Dedifferentiated amniotic fluid mesenchymal stem cell (primary cell): ENCODE measurements around the gene SHOC2.
"Not testable (repeated sequence)": the region's sequence is repeated elsewhere in the genome, so short reads cannot be mapped to it uniquely, and the experiment has no call there.

Source experiments
- DNase-seq: peaks from one replicate; pipeline ENCODE4 v3.0.0-alpha.2; 2016; ENCODE audit errors: extremely low spot score

Gene SHOC2

GRCh38 chr10:110901954-110902819, 17.2 kb upstream of the SHOC2 start:
- DNase-seq: no peak

DNA sequence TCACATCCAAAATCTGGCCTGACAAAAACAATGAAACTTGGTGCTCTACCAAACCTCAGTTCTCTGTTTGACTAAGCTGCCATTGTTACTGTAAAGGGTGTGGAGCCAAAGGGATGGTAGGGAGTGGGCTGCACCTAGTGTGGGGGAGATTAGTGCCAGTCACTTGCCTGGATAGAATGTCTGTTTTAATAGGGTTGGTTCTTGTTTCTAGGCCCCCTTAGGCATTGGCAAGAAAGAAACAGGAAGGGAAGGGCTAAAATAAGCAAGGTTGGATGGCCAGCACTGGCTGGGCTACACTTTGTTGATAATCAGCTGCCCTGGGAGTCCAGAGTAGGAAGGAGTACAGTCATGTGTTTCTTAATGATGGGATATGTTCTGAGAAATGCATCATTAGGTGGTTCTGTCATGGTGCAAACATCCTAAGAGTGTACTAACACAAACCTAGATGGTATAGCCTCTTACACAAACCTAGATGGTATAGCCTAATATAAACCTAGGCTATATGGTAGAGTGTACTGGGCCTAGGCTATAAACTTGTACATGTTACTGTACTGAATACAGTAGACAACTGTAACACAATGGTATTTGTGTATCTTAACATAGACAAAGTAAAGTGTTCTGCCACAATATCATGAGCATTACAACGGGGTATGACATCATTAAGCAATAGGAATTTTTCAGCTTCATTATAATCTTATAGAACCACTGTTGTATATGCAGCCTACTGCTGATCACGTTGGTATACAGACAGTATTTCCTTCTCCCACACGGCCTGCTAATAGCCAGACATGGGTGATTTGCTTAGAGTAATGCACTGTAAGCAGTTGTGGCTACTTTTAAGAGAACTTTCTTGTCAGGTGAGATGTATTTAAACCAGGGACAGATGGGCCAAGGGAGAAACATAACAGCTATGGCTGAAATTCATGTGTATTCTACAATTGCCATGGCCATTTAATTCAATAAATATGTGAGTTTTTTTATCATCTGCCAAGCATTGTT, 15.8 kb upstream of the SHOC2 start:
- no peak for DNase-seq

DNA sequence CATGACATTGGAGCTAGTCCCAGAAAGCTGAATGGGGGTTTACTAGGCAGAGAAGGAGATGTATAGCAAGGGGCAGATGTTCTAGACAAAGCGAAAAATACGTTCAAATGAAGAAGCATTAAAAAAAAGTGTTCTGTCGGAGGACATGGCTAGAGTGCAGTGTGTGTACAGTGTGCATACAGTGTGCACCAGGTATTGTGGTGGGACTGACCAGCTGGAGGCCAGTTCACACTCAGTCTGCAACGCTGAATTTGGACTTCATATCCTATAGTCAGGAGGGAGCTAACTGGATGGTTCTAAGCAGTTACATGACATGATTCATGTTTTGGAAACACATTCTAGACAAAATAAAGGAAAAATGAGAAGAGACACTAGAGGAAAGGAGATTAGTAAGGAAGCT, 9.3 kb upstream of the SHOC2 start:
- no peak for DNase-seq

DNA sequence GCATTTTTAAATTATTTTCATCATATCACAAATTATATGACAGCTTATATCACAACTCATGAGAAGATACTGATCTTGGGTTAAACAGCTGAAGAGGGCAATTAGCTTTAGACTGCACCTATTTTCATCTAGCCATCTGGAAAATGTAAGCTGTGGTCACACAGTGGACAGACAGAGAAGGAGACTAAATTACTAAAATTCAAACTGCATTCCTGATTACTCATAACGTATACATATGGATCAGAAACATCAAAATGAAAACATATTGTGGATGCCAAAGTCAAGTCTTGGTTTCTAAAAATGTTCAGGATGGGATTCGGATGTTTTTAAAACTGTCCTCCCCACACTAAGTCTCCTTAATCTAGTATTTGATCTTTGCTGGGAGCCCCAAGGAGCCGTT, 7.0 kb upstream of the SHOC2 start:
- peak; percentile 49 for DNase-seq

- no peak for DNase-seq
Observed at GRCh38 chr10:110914431-110914830, 5.0 kb upstream of the SHOC2 start.

DNA sequence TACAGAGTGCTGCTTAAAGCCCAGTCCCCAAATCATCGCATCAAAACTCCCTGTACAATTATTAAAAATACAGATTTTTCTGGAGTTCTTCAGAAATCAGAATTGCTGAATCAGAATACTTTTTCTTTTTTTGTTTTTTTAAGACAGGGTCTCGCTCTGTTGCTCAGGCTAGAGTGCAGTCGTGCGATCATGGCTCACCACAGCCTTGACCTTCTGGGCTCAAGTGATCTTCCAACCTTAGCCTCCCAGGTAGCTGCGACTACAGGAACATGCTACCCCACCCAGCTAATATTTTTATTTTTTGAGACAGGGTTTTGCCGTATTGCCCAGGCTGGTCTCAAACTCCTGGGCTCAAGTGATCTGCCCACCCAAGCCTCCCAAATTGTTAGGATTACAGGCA, 4.4 kb upstream of the SHOC2 start:
- no peak for DNase-seq

- DNase-seq: not testable (repeated sequence)
Observed at GRCh38 chr10:110915600-110915999, 3.8 kb upstream of the SHOC2 start.

GRCh38 chr10:110916554-110917346, 2.7 kb upstream of the SHOC2 start:
- DNase-seq: peak; percentile 70

GRCh38 chr10:110918269-110918642, 1.1 kb upstream of the SHOC2 start:
- peak; percentile 94 for DNase-seq

- DNase-seq: peak; percentile 100
Observed at GRCh38 chr10:110918643-110919348, 608 bp upstream of the SHOC2 start, which contains the start of gene BBIP1. BBIP1 (minus strand) TSS chr10:110919180; CDS start chr10:110918157, 1,023 bp downstream.

DNA sequence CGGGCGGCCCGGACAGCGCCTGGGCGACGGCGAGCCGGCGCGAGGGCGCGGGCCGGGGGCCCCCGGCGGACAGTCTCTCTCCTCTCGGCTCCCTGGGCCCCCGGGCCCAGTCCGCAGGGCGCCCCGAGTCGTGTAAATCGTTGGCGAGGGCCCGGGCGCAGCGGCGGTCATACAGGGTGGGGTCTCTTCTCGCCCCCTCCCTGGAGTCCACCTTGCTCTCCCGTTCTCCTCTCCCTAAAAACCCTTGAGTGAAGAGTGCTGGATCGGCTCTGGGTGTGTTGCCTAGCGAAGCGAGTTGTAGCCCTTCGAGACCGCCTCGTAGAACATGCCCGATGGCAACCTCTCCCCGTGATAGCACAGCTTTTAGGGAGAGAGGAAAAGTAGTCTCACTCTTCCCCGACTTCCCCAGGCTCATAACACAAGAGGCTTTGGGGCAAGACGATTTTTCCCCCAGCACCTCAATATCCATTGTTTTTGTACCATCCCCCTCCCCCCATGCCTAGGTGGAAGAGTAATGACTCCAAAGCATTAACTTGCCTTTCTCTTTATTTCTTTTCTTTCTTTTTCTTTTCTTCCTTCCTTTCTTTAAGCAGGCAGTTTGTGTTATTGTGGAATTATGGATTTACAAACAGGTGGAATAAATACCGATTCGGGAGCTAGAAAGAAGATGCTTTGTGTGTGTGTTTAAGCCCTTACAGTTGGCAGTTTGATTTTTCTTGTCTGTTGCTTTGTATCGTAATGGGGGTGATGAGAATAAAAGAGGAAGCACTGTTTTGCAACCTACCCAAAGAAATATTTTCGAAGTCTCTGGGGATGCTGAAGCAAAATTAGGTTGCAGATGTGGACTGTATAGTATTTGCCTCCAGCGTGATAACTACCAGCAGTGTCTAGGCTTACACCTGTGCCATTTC, 822 bp downstream of the SHOC2 start:
- no peak for DNase-seq

GRCh38 chr10:110923856-110924493, 4.6 kb downstream of the SHOC2 start:
- no peak for DNase-seq

DNA sequence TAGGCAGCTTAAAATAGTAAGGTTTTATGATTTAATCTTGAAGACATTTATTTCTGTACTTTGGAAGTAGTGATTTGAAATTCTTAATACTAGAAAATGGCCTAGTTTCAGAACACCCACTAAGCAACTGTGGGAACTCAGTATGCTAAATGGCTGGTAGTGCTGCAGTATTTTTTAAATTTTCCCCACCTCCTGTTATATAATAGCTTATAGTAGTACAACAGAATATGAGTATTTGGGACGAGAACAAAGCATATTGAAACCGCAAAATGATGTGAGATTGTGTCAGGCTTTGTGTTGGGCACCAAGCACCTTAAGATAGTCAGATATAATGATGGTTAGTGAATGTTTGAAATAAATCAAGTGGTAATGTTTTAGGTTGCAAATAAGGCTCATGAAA, 8.1 kb downstream of the SHOC2 start:
- no peak for DNase-seq

GRCh38 chr10:110931769-110932381, 12.5 kb downstream of the SHOC2 start:
- no peak for DNase-seq

GRCh38 chr10:110932505-110933180, 13.2 kb downstream of the SHOC2 start:
- DNase-seq: no peak

- DNase-seq: no peak
Observed at GRCh38 chr10:110936757-110937156, 17.4 kb downstream of the SHOC2 start.

DNA sequence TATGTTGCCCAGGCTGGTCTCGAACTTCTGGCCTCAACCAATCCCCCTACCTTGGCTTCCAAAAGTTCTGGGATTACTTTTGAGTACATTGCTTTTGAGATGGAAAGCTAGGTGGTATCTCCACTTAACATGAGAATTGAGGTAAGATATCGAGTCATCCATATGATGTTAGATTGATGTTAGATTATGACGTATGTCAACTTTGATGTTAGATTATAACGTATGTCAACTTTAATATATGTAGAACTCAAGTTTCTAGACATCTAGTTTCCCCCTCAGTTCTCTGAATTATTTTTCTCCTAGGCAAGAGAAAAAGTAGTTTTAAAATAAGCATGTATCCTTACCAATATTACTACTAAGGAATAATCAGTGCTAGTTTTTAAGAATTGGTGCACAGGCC, 20.0 kb downstream of the SHOC2 start:
- DNase-seq: no peak

DNA sequence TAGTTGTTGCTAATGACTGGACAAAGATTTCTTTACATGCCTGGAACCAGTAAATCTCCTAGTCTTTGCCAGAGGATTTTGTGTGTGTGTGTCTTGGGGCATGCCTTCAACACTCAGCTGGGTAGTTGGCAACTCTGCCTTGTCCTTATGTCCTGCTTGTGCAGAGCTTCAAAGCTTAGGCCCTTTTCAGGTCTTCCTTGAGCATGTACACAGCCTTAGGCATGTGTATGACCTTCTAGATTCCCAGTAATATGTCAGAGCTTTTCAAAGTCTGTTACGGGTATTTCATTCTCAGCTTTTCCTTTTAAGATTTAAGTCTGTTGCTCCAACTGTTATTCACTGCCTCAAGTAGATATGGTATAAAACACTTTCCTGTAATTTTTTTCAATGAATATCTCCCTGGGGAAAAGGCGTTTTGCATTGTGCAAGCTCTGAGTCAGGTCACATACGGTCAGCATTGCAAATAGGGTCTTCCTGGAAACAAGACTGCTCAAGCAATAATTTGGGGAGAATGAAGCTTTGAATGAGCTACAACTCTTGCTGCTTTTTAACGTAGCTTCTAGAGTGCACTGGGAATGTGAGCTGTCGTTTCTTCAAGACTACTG, 25.5 kb downstream of the SHOC2 start:
- no peak for DNase-seq
